Suppressor macrophage treated with lipopolysaccharide for 4 hours (primary cell): ENCODE measurements around the gene BCL10.
A peak's percentile ranks its signal among the peaks of the same experiment; 100 is the strongest.

Experiments
- DNase-seq: peaks from one replicate; pipeline ENCODE4 v3.0.0-alpha.2; 2020

The BCL10 gene

DNA sequence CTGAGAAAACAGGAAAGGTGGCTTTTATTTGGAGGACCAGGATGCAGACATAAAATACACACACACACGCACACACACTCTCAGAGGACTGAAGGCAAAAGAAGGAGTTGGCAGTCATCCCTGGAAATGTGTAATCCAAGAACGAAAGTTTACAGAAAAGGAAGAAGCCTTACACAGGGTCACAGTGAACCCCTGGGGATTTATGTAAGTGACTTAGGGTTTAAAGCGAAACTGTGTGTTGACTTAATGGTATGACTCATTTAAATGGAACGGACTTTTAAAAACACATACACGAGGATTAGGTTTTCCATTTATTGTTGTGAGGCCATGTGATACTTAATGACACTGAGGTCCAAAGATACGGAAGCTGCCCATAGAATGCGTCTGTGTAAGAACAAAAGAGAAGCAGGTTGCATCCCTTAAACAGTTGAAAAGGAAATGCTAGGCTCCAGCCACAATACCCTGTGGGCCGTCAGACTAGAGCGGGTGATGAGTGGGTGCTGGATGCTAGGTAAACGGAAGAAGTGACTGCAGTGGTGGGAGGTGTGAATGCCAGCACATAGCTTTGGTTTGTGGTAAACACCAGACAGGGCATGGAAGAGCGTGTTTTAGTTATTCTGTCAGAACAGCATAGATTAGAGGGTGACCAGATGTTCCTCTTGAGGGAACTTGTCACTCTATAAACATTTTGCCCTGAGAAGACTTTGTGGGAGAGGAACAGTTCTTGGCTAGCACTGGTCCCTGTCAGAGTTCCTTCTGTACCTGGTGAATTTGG is 21.6 kb upstream of the BCL10 start:
- no peak for DNase-seq

DNA sequence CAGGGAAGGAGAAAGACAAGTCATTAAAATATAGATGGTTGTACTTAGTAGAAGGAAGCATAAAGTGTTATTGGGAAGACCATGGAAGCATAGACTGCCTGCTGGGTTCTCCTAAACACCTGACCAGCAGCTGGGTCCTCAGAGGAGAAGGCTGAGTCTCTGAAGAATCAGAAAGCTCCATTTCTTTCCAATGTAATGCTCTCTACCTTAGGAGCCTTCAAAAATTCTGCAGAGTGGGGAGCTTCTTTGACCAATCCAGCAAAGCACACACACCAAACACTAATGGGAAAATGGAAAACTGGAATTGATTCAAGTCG is 21.1 kb upstream of the BCL10 start:
- no peak for DNase-seq

DNA sequence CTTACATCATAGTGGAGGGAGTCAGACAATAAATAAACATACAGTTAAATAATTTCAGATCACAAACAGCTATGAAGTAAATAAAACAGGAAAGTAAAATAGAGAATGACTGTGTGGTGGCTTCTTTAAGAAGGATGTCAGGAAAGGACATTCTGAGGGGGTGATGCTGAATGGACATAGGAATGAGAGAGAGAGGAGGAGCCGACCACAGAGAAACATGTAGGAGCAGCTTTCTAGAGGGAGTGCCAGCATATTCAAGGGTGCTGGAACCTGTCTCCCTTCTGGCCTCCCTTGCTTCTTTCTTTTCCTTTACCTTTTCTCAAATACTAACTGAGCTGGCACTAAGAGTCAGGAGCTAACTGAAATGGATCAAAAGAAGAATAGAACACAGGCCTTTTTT is 20.5 kb upstream of the BCL10 start:
- no peak for DNase-seq

DNA sequence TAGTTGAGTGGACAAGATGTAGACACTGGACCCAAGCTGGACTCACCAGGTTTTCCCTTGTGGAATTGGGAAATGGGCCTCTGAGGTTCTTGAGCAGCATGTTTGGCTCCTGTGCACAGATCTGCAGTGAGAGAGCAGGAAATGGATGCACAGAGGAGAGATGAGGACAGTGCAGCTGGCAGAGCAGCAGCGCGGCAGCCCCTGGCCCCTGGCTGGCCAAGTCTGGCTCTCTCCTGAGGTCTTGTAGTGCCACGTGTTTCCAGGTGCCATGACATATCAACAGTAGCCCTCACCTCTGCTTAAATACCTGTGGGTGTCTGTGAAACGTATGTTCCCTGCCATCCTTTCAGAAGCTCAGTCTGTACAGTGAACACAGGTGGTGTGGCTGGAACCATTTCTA is 19.2 kb upstream of the BCL10 start:
- no peak for DNase-seq

DNA sequence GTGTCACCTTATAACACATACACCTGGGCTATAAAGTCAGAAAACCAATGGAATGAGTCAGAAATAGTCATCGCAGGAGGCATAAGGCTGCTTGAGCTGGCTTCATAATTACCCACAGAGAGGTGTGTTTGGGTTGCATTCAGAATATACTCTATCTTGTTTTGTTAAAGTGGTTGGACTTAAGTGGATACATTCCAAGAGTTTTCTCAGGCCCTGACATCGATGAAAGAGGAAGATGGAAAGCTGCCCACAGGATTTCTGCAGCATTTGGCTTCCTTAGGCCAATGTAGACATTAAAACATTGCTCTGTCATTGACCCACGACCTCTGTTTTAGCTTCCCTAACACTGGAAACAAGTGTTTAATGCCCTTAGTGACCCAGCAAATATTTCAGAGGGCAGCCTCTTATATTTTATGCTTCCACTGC is 18.6 kb upstream of the BCL10 start:
- DNase-seq = no peak

DNA sequence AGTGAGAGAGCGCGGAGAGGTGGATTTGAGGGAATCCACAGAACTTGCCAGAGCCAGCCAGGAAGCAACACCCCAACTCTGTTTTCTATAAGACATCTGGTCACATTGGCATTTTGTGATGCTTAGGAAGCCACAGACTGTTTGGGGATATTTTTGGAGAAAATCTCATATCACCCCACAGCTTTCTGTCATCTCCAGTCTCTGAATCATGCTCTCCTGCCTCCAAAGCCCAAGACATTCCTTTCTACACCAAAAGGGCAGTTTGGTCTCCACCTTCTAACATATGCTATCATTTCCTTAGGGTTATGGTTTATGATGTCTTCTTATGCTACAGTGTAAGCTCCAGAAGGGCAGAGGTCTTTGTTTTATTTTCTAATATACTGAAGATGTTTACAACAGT is 14.4 kb upstream of the BCL10 start:
- DNase-seq = no peak

DNA sequence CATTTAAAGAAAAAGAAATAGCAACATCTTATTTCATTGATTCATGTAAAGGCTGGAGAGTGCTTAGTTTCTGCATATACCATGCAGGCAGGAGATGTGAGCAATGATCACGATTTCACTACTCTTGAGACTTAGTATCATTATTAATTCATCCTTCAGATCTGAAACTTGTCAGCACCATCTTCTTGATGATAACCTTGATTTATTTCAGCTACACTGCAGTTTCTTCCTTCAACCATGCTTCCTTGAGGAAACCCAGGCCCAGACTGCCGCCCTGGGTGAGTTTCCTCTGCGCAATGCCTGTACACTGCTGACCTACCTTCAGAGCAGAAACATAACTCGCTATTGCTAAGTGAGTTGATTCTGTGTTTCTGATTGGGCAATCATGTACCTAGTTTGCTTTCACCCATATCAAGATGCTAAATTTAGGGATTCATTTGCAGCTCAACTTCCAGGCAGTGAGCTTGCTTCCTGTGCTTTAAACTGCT is 13.5 kb upstream of the BCL10 start:
- no peak for DNase-seq

DNA sequence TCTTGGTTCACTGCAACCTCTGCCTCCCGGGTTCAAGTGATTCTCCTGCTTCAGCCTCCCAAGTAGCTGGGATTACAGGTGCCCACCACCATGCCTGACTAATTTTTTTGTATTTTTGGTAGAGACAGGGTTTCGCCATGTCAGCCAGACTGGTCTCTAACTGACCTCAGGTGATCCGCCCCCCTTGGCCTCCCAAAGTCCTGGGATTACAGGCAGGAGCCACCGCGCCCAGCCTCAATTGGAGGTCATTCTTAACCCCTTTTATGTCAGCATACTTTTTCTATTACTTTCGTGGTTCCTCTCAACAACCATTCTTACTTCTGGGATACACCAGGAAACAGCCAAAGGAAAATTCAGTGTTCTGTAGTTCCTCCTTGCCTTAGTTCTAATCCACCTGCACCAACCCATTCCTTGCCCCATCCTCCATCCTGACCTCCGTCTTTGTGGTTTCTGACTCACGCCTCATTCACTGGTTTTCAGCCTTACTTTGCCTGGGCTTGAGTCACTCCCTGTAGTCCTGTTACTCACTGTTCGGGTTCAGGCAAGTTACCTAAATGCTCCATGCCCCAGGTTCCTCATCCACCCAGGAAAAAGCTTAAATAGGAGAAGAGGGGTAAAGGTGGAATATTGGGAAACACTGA is 12.9 kb upstream of the BCL10 start:
- peak; percentile 11 for DNase-seq

DNA sequence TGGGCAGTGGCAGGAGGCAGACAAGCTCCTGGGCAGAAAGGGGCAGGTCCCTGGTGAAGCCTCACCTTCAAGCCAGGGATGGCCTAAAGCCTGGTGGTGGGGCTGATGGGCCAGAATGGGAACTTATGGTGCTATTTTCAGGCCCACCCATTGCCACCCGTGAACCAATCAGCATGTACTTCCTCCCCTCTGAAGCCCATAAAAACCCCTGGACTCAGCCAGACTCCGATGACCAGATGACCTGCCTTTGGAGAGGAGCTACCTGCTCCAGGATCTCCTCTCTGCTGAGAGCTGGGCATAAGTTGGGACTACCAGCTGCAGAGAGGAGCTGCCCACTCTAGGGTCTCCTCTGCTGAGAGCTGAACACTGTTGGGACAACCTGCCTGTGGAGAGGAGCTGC is 7.8 kb upstream of the BCL10 start:
- DNase-seq = no peak

DNA sequence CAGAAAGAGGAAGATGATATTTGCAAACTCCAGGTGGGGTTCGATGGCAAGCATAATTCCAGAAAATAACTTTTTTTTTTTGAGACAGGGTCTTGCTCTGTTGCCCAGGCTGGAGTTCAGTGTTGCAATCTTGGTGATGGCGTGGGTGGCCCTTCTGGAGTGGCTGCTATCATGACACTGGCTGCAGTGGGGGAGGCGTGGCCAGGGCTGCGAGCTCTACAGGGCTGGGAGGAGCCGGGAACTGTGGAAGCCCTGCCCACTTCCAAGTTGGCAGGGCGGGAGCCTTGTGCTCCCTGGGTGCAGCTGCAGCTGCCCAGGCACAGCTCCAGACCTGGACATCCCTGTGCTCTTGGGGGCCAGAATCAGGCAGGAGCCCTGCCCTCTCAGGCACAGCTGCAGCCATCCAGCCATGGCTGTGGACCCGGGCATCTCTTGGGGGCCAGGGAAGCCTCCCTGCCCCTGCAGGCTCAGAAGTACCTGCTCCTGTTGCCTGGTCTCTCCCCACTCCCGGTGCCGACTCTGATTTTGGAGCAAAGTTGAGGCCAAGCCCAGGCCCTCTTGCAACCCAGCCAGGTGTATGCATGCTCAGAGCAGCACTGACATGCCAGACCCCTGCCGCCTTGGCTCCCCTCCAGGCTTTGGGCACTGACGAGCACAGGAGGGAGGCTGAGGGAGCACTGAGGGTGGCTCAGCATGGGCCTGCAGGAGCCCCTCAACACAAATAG is 7.2 kb upstream of the BCL10 start:
- no peak for DNase-seq

DNA sequence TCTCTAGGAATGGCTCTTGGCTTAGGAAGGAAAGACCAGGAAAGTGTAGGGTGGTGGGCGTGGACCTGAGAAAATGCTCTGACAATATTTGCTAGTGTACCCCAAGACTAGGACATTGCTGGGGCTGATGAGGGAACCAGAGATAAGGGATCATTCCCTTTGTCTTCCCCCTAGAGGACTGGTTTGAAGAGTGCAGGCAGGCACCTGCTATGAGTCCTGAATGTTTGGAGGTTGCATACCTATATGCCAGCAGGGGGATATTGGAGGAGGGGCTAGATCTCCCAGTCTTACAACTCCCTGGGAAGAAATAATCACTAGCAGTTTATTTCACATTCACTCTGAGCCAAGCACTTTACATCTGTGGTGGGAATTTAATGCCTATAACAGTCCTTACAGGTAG is 6.0 kb upstream of the BCL10 start:
- no peak for DNase-seq

DNA sequence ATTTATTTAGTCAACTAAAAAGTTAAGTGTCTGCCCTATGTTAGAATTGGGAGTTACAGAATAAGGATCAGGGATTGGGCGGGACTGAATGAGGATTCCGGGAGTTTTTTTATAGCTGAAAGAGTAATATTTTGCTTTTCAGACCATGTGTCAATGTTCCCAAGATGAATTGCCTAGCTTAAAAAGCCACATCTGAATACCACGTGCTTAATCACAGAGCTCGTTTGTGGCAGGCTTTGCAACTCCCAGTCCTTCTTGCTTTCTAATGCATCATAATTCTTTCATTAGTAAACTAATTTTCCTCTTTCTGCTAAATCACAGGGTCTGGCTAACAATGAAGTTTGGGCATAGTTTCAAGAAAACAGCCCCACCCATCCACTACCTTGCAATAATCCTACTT is 4.2 kb upstream of the BCL10 start:
- no peak for DNase-seq

DNA sequence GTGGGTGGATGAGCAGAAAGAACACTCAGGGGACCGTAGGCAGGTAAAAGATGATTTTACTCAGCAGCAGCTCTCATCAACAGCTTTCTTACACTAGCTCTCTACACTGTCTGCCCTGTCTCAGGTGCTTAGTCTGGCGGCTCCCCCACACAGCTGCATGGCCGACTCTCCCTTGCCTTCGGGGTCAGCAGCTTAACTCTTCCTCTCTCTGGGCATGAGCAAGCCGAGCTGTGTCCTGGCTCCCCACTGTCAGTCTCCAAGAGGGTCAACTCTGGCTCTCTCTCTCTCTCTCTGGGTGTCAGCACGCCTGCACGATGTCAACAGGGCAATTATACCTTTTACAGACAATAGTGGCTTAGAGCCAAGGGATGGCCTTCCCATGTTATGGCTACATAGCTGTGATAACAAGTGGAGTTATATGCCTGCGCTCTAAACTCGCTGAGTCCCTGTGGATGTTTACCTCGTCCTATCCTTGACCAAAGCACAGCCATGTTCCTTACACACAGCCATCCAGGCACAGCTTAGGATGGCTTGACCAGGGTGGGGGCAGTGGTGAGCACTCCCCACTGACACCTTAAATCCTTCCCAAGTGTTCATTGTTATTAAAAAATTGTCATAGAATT is 3.1 kb upstream of the BCL10 start:
- no peak for DNase-seq

DNA sequence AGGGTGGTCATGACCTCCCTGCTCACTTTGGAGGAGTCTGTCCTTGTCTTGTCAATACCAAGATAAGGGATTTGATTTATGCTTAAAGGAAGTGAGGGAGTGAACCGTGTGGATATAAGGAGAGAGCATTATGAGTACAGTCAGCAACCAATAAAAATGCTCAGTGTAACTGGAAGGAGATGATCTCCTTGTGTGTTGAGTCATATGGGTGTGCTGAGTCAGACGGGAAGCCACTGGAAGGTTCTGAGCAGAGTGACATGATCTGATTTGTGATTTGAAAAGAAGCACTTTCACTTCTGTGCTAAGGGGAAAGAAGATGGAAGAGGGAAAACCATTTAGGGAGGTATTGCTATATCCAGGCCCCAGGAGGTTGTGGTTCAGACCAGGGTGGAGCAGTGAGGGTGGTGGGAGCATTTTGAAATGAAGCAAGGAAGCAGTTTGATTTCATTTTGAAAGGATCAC is 2.5 kb upstream of the BCL10 start:
- DNase-seq = peak; percentile 90

DNA sequence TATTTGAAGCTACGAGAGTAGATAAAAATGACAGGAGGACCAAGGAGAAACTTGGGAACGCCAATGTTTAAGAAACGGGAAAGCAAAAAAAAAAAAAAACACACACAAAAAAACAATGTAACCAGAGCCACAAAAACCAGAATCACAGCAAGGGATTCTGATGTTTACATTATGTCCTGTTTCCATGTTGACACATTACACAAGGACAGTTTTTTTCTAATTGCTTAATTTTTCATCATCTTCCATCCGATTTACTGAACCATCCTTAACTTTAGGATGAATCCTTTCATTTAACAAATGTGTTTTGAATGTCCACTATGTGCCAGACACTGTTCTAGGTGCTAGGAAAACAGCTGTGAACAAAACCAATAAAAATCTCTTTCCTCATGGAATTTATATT is 1.4 kb upstream of the BCL10 start:
- no peak for DNase-seq

DNA sequence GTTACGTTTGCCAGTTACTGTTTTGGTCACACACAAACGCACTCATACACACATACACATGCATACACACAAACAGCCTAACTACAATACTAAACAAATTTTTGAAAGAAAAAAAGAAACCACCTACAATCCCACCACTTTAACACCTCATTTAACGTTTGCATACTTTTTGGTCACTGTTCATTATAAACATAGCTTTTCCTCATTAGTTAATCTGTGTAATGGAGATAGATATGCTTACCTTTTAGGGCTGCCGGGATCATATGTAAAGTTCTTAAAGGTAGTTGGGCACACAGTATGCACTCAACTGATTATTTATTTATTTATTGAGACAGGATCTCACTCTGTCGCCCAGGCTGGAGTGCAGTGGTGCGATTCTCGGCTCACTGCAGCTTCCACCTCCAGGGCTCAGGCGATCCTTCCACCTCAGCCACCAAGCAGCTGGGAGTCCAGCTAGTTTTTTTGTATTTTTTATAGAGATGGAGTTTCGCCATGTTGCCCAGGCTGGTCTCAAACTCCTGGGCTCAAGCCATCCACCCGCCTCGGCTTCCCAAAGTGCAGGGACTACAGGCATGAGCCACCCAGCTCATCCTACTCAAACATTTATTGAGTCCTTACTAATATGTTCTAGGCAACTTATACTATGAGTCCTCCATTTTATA is 677 bp upstream of the BCL10 start:
- DNase-seq = no peak

DNA sequence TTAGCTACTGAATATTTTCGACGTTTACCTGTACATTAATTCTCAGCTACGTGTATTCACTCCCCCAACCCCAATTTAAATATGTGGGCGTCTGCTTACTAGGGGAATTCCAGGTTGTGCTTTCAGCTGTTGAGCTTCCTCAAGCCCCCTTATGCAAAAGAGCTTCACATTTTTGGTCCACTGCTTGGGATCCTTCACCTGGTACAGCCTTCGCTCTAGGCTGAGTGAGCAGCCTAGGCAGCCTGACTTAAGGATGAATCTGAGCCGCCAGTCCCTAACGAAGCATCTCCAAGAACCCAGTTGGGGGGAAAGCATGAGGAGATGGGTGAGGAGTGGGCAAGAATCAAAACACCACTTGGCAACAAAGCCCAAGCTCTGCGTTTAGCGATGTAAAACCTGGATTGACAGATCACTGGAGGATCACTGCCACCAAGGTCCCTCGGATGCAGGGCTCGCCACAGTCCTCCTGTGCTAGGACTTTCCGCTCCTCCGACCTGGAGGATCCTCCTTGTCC is 674 bp downstream of the BCL10 start:
- peak; percentile 38 for DNase-seq

DNA sequence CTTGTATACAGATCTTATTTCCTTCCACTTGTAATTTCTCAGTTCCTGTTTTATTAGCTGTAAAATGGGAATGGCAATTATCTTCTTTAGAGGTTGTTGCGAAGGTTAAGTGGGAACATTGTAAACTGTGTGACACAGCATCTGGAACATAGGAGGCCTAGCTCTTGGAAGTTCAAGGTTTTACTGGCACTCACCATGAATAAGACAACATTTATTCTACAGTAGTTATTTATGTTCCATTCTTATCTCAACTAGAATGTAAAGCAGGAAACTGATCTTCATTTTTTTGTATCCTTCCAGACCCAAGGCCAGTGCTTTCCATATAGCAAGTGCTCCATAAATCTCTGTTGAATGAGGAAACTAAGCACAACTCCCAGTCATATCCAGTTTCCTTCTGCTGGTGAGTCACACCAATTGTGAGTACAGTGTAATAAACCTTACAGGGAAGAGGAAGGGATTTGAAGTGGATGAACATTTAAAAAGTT is 1.4 kb downstream of the BCL10 start:
- DNase-seq = peak; percentile 74

DNA sequence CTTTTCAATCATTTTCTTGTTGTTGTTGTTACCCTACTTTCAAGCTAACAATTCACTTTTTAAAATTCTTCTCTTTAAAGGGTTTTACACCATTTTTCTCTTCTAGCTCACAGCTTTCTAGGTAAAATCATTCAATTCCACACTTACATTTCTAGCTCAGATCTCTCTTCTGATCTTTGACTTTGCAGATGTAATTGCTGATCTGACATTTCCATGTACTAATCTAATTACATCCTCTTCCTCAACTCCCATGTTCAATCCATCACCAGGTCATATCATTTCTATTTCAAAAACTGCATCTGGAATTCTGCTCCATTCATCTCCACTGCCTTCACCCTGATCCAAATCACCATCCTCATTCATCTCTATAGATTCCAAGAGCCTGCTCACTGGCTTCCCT is 3.0 kb downstream of the BCL10 start:
- no peak for DNase-seq

DNA sequence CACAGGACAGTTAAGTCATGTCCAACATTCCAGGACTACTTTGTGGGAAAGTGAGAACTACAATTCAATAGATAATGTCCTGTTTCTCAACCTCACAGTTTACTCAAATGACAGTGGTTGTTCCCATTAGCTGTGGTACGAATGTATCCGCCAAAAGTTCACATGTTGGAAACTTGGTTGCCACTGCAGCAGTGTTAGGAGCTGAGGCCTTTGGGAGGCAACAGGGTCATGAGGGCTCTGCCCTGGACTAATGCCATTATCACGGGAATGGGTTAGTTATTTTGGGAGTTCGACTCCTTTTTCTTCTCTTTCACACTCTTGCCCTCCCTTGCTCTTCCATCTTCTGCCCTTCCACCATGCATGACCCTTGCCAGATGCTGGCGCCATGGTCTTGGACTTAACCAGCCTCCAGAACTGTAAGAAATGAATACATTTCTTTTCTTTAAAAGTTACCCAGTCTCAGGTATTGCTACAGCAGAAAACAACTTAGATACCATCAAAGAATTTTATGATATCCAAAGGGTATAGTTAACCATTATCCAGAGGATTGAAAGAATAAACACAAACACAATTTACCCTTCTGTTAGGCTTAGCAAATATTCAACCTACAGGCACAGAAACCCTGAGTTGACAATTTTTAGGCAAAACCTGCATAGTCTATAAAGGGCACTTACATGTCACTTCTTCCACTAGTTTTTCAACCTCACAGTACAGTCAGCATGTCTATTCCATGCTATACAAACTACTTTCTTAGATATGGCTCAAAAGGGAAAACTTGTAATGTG is 7.4 kb downstream of the BCL10 start:
- no peak for DNase-seq

DNA sequence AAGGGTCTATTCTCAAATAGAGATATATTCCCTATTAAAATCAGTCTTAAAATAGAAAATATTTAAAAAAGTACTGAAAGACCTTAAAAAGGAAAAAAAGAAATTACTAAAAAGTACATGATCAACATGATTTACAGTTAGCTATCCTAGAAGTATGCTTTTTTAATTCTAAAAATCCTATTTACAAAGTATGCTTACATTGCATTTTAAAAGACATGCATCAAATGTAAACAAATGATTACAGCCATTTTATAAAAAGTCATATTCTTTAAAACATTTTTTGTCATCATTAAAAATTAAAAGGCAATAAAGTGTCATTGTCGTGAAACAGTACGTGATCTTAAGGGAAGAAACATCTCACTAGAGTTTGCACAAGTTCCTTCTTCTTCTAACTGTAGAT is 9.1 kb downstream of the BCL10 start:
- no peak for DNase-seq

DNA sequence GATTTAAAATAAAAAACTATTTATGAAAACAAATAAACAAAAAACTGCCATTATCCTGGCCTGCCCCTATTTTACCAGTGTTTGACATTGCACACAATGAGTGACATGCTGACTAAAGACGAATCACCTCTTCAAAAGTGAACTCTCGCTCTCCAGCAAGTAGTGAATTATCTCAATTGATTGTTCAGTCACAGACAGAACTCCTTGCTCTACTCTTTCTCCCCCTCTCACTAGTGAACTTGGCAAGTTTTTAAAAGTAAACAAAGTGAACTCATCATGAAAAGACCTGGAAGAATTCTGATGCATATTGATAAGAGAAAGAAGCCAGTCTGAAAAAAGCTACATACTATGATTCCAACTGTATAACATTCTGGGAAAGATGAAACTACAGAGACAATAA is 12.3 kb downstream of the BCL10 start:
- no peak for DNase-seq
